GM19452 (cell line): Measurements from ENCODE around the gene ANKRD17.
A peak's percentile ranks its signal among the peaks of the same experiment; 100 is the strongest.

Experiments
- ATAC-seq: cut with Tn5 transposase; IDR thresholded peaks from one replicate; pipeline ENCODE4 v1.9.1; 2021; ENCODE audit not compliant: unreplicated experiment

Gene ANKRD17

DNA sequence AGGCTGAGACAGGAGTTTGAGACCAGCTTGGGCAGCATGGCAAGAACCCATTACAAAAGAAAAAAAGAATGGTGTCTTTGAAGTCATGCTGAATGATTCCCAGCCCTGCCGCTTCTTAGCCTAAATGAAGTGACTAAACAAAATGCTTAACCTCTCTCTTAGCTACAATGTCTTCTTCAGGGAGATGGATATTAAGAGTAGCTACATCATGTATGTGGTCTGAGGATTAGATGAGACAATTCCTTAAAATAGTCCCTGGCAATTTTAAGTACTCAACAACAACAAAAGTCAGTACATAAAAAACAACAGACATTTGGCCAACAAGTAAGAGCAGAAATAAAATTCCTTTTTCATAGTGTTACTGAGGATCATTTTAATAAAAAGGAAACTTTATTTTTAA, 124.8 kb downstream of the ANKRD17 start:
- no peak for ATAC-seq

DNA sequence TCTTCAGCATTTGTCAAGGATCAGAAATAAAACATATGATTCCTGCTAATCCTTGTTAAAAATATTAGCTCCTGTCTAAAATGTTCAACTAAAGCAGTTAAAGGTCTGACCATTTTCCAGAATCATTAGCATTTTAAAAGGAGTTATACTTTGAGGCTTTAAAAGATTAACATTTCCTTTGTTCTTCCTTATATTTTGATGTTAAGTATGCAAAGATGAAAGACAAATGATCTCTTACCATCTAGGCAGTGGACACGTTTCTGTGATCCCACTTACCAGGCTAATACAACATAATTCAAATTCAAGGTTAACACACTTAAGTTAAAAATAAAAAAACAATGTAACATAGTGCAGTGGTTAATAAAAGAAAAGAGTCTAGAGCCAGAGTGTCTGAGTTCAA, 127.3 kb downstream of the ANKRD17 start:
- no peak for ATAC-seq

DNA sequence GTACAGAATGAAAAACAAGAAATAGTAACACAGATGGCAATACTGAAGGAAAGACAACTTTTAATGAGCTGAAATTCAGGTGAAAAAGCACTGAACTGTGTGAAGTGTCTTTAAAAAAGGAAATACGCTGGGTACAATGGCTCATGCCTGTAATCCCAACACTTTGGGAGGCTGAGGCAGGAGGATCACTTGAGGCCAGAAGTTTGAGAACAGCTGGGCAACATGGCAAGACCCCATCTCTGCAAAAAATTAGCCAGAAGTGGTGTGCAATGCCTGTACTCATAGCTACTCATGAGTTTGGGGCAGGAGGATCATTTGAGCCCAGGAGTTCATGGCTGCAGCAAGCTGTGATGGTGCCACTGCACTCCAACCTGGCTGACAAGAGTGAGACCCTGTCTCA, 129.3 kb downstream of the ANKRD17 start:
- no peak for ATAC-seq

DNA sequence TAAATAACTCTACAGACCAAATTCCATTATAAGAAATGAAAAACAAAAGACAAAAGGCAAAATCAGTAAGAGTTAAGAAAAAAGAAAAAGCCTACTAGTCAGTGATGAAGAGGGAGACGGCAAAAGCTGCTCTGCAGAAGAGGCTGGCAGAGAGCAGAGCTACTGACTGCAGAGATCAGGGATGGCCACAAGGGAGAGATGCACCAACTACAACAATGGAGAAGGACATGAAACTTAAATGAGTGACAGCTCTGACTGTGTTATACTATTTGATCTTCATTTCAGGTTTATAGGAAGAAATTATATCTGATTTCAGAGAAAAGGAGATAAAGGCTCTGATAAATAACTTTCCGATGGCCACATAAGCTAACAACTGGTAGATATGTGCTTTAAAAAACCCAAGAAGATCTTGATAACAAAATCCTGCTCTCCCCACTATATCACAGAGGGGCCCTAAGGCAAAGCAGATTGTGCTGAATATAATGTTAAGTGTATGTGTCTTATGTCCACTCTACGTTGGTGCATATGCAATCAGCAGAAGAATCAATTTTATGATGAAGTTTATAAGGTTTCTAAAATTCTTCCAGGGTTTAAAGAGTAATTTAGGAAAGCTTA, 130.7 kb downstream of the ANKRD17 start:
- peak; percentile 58 for ATAC-seq

DNA sequence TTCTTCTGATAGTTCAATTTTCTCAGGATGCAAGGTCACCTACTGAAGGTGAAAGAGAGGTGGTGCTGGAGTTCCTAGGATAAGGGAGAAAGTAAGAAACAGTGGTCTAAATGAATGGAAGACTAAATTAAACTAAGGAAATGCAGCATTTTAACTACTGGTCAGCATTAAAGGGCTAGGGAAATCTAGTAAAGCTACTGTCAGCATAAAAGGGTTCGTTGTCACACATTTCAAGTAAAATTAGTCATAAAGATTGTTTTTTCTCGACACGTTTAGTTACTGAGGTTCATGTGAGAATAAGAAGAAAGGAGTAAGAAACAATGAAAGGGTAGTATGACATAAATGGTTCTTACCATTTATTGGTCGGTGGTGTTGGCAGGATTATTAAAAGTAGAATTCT, 149.1 kb downstream of the ANKRD17 start:
- ATAC-seq = no peak

DNA sequence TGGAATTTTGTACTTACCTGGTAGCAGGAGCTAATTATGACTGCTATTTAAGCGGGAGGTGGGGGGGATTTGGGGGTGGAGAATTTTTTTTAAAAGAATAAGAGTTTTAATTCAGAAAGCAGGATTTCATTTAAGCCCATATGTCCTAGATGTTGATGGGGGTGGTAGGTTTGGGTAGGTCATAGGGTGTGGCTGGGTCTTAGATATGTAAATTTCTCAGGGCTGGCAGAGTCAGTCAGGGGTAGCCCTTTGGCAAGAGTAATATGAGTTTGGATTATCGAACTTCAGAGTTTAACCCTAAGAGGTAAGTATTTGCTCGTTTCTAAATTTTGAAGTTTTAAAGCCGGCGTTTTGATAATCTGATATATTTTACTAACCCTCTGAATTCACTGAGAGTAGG, 153.9 kb downstream of the ANKRD17 start:
- ATAC-seq = no peak

DNA sequence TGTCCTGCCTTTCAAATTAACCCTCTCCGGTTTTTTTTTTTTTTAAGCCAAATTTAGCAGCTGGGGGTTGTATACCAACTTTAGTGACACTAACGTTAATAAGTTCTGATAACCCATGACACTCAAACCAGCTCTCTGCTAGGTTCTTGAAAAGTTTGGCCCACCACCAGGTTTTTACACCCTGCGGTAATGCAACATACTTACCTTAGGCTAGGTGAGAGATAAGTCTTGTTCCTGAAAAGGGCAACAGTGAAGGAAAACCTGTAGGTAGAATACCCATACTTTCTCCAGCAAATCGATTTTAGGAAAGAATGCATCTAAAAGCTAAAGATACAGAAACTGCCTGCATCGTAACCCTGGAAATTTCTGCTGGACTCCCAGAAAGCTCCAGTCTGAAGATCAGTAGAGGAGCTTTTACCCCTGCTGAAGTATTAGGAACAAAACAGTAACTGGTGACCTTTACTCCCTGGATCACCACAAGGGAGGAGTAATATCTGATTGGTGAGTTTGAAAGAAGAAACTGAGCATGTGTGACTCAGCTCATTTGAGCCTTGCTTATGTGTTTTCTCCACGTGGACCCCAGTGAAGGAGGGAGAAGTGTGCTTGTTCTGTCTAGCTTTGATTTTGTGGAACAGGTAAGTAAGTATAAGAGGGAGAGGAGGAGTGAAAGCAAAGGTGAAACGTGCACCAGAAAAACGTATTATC, 154.6 kb downstream of the ANKRD17 start:
- ATAC-seq = no peak

DNA sequence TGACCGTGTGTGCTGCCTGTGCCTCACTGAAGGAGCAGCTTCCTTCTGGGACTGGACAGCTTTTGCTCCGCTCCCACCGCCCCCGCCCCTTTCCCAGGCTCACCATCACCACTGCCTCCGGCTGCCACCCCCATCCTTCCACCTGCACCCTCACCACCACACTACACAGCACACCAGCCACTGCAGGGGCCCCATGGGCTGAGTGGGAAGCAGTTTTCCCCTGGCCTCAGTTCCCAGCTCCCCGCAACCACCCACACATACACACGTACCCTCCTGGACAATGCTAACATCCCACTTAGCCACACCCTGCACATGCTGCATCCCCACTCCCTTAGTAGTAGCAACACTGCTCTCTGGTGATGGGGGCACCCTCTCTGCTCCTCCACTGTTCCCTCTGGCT, 159.5 kb downstream of the ANKRD17 start:
- no peak for ATAC-seq

DNA sequence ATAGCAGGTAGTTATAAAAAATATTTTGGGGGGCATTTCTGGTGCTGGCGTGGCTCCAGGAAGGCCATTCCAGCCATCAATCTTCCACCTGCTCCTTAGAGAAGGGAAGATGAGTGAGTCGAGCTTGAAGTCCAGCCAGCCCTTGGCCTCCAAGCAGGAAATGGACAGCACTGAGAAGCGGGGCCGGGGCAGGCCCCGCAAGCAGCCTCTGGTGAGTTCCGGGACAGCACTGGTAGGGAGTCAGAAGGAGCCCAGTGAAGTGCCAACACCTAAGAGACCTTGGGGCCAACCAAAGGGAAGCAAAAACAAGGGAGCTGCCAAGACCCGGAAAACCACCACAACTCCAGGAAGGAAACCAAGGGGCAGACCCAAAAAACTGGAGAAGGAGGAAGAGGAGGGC, 159.9 kb downstream of the ANKRD17 start:
- no peak for ATAC-seq

DNA sequence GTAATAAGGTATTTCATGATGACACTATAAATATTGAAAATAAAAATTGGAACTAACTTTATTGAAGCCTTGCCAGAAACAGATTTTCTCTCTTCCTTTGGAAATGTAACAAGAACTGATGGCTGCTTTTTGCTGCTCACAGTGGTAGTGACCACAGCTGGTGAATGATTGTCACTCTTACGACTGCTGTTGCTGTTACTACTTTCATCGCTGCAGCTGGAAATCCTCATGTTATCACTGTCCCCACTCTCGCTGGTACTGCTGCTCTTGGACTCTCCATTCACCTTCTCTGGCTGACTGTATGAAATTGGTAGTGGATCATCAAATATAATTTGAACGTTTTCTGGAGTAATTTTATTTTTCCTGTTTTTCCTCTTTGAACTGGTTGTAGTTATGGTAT, 160.6 kb downstream of the ANKRD17 start:
- no peak for ATAC-seq

DNA sequence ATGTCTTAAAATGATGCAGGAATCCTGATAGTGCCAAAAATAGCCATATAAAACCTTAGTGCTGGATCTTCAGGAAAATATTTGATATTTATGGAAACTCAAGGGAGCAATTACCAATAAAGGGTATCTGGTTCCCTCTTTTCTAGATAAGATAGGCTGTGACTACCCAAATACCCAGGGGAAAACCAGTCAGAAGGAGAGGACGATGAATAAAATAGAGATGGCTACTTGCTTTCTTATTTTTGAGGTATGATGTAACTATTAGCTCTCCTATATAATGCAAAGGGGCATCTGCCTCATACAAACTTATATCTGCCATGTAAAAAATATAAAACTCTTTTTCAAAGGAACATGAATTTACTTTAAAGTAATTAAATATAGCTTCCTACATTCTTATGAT, 165.7 kb downstream of the ANKRD17 start:
- no peak for ATAC-seq

DNA sequence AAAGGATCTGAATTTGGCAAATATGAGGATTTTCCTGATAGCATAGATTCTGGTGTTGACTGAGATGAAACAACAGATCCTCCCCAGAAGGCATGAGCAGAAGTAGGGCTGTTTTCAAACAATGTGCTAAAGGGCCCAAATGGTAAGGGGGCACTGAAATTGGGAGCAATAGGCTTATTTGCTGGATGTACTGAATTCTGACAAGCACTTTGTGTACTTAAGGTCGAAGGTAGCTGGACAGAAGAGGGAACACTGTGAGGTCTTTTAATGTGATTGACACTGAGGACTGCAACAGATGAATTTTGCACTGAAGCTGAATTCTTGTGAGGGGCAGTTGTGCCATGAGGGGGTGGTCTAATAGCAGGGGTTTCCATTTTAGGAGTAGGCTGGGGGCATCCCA, 167.9 kb downstream of the ANKRD17 start:
- no peak for ATAC-seq

DNA sequence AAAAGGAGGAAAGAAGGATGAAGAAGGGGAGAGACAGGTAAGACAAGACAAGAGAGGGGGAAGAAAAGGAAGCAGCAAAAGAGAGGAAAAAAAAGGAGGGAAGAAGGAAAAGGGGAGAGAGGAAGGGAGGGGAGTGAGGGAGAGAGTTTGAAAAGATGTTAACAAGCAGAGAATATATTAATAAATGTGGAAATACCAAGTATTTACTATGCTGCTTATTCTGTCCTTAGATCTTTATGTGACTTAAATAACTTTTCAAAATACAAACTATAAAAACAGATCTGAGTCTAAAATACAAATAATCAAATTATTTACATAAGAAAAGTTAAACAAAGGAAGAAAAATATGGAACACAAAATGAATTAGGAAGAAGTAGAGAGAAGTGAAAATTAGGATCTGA, 170.7 kb downstream of the ANKRD17 start:
- ATAC-seq = no peak

DNA sequence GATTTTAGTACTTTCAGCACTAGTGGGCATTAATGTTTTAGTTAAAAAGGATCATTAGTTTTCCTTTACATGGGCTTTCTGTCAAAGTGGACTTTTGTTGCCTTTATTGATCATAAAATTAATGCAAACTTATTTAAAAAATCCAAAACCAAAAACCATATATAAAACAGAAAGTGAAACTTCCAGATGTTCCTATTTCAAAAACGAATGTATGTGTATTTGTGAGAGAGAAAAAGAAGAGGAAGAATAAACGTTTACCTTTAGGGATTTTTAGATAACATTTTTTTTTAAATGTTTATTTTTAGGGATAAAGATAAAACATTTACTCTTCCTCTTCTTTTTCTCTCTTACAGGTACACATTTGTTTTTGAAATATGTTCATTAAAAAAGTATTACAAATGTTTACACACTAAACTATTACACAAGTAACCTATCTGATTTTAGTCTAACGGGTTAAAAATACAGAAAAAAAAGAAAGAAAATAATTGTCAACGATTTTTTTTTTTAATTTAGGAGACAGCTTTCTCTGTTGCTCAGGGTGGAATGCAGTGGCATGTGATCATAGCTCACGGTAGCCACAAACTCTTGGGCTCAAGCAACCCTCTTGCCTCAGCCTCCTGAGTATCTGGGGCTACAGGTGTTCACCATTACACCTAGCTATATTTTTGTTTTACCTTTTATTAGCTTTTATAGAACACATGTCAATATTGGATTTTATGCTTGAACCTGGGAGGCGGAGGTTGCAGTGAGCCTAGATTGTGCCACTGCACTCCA, 172.3 kb downstream of the ANKRD17 start:
- ATAC-seq = no peak

DNA sequence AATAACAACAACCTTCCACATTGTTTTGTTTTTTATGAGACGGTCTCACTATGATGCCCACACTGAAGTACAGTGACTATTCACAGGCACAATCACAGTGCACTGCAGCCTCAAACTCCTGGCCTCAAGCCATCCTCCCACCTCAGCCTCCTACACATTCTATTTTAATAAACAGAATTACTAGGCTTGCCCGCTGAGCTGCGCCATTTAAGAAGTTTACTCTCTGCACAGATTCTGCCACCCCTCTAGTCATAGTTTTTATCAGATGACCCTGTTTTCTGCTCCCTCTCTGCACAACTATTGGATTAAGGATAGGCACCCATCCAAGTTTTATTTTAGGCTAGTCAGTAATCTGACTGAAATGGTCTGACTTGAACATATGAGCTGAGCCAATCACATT, 177.8 kb downstream of the ANKRD17 start:
- ATAC-seq = no peak

DNA sequence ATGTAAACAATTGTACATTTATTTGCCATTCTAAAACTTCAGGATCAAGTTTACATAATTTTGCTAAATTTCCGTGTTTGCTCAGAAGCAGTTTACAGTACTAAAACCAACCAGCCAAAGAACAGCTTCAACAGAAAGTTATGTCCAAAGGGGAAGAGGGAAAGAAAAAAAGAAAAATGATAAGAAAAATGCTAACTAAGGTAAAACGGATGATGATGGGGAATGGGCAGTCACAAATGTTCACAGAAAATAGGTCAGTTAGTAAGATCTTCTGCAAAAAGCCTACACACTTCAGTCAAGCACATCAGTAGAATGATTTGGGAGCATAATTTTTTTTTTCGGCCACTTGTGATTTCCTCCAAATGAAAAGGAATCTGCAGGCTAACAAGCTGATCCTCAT, 182.8 kb downstream of the ANKRD17 start:
- no peak for ATAC-seq

DNA sequence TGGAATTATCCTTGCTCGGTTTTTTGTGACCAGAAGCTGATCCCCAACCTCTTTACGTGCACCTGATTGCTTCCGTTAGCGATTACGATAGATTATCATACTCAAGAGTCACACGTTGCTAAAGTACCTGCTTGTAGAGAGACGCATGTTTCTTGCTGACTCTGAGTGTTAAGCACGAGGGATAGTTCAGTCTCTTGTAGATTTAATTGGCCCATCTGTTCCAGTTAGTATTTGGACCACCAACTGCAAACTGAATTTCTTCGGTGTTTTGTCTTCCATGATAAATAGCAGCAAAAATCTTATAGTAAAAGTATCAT, 188.6 kb downstream of the ANKRD17 start:
- ATAC-seq = peak; percentile 14

DNA sequence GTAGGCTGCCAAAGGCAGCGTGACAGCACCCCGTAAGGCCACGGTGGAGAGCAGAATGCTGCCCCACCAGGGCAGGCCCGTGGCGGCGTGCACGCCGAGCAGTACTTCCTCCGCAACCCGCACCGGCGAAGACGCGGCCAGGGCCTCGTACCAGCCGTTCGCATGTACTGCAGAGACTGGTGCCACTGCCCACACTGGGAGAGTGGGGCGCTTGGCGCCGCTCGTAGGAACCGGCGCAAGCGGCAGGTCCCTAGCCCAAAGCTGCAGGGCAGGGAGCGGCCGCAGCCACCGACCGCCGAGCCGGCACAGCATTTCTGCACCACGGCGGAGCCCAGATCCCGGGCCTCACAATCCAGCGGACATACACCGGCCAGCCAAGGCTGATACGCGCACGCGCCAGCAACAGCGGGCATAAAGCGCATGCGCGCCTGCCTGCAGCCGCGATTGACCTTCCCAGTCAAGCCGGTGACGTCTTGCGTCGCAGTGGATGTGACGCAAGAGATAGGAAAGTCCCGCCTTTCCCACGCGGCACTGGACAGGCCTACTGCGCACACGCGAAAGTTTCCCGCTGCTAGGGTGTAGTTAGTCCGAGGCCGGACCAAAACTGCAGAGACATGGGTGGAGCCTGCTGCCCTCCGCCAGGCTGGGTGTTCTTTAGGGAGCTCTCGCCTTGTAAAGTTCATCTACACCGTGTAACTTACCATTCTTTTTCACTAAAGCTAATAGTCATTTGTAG, 189.1 kb downstream of the ANKRD17 start, which contains the start of gene COX18:
TSS of gene COX18 (minus strand) at position 379 of the 736 bp plus-strand sequence. CDS start at position 312, 67 bp downstream.
- peak; percentile 80 for ATAC-seq

DNA sequence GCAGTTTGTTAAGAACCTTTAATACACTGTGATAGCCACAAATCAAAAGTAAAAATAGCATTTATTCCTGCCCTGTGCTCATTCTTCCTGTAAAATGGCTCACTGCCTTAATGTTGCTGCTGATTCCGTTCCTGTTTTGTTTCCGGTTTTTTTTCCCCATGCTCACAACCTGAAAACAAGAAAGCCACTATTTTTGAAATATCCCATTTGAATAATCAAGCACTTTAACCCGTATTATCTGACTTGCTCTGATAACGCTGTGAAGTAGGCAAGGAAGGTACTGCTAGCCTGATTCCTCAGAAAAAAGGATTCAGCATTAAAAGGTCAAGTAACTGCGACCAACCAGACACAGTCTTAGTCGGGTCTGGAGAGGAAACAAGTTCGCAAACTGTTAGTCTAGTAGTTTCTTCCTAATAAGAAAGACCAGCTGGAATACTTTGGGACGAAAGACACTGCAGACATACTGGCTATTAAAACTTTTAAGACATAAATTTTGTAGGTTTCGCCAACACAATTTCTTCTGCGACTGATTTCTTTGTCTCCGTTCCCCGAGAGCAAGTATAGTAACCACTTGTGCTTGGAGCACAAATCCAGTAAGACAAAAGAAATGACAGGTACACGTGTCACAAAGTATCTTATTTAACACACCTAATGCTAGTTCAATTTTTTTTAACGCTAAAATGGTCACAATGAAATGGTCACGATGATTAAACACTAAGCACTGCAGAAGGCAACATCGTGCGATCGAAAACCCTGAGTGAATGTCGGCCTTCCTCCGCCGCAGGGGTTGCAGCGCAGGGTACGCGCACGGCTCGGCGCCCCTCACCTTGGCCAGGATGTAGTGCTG, 189.9 kb downstream of the ANKRD17 start:
- peak; percentile 1 for ATAC-seq

DNA sequence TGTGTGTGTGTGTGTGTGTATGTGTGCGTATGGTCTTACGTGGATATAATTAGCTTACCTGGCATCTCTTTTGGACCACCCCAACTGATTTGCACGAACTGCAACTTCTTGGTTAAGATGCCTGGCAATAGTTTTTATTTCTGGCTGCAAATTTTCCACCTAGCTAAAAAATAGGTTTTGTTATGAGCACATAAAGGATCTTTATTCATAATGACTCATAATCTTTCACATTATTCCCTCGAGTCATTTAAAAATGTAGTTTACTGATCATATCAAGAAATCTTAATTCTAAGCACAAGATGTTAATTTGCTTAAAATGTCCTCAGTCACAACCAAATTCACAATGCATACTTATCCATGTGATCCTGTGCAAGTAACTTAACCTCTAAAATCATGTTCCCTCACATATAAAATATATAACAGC, 190.6 kb downstream of the ANKRD17 start:
- ATAC-seq = no peak

DNA sequence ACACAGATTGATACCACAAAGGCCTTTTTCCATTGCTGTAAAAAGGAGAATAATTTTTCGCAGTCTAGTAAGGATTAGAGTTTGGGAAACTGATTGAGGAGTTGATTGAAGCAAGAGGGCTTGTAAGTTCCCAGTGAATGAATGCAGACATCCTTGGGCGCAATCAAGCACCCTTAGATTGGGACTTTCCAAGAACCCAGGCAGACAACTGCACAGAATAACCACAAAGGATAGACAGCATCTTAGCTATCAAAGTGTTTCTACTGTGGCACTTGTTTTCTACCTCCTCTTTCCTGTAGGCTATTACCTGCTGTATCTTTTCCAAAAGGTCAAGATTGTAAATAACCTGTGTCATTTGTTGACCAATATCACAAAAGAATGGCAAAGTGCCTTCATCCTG, 191.7 kb downstream of the ANKRD17 start:
- ATAC-seq = no peak
